Ishikawa (cell line): Measurements from ENCODE around the gene RAD54L.

Experiments
- CEBPB ChIP-seq: IDR thresholded peaks from 2 replicates; pipeline ENCODE4 v1.6.1; 2012
- CREB1 ChIP-seq: IDR thresholded peaks from 2 replicates; pipeline ENCODE4 v1.6.1; 2012; ENCODE audit warnings: low read depth
- EGR1 ChIP-seq: IDR thresholded peaks from 2 replicates; pipeline ENCODE4 v1.6.1; 2012
- EP300 ChIP-seq: IDR thresholded peaks from 2 replicates; pipeline ENCODE4 v1.6.1; 2012; ENCODE audit warnings: borderline replicate concordance
- FOXM1 ChIP-seq: IDR thresholded peaks from 2 replicates; pipeline ENCODE4 v1.6.1; 2012; ENCODE audit warnings: low read depth, borderline replicate concordance
- MAX ChIP-seq: IDR thresholded peaks from 2 replicates; pipeline ENCODE4 v1.6.1; 2012
- NFIC ChIP-seq: IDR thresholded peaks from 2 replicates; pipeline ENCODE4 v1.6.1; 2012
- RAD21 ChIP-seq: IDR thresholded peaks from 2 replicates; pipeline ENCODE4 v1.6.1; 2012; ENCODE audit warnings: low read depth
- REST ChIP-seq: IDR thresholded peaks from 2 replicates; pipeline ENCODE4 v1.6.1; 2012; ENCODE audit warnings: low read depth, mild to moderate bottlenecking
- TAF1 ChIP-seq: IDR thresholded peaks from 2 replicates; pipeline ENCODE4 v1.6.1; 2012; ENCODE audit warnings: low read depth, mild to moderate bottlenecking
- TCF12 ChIP-seq: IDR thresholded peaks from 2 replicates; pipeline ENCODE4 v1.6.1; 2012; ENCODE audit warnings: low read depth
- TEAD4 ChIP-seq: IDR thresholded peaks from 2 replicates; pipeline ENCODE4 v1.6.1; 2012
- USF1 ChIP-seq: IDR thresholded peaks from 2 replicates; pipeline ENCODE4 v1.6.1; 2012
- YY1 ChIP-seq: IDR thresholded peaks from 2 replicates; pipeline ENCODE4 v1.6.1; 2012; ENCODE audit warnings: low read depth
- ZBTB7A ChIP-seq: IDR thresholded peaks from 2 replicates; pipeline ENCODE4 v1.6.1; 2012; ENCODE audit warnings: low read depth

The RAD54L gene

GRCh38 chr1:46278807-46279206 lies 31.2 kb downstream of the RAD54L start:
- no peak for TF ChIP-seq REST

- no peak for TF ChIP-seq EP300
- no peak for TF ChIP-seq ZBTB7A
- TF ChIP-seq YY1: no peak
- no peak for TF ChIP-seq CEBPB
- no peak for TF ChIP-seq RAD21
These were observed 32.5 kb downstream of the RAD54L start for GRCh38 chr1:46280092-46280491.

- TF ChIP-seq NFIC: no peak
- TF ChIP-seq RAD21: no peak
- no peak for TF ChIP-seq TEAD4
- no peak for TF ChIP-seq CEBPB
- no peak for TF ChIP-seq FOXM1
- no peak for TF ChIP-seq ZBTB7A
- no peak for TF ChIP-seq YY1
- no peak for TF ChIP-seq USF1
- TF ChIP-seq CREB1: no peak
- no peak for TF ChIP-seq EGR1
- TF ChIP-seq EP300: no peak
- no peak for TF ChIP-seq TCF12
- no peak for TF ChIP-seq MAX
- no peak for TF ChIP-seq TAF1
These were observed 33.5 kb downstream of the RAD54L start for GRCh38 chr1:46281021-46281420.

- TF ChIP-seq FOXM1: no peak
- TF ChIP-seq TAF1: no peak
- no peak for TF ChIP-seq TCF12
- TF ChIP-seq NFIC: no peak
- TF ChIP-seq TEAD4: no peak
- TF ChIP-seq CEBPB: no peak
- TF ChIP-seq ZBTB7A: no peak
- TF ChIP-seq EGR1: no peak
- TF ChIP-seq USF1: no peak
- no peak for TF ChIP-seq REST
- TF ChIP-seq MAX: no peak
These were observed 36.5 kb downstream of the RAD54L start for GRCh38 chr1:46284058-46284457.

- TF ChIP-seq YY1 (no peak), EP300 (no peak), RAD21 (no peak)
These were observed 37.3 kb downstream of the RAD54L start for GRCh38 chr1:46284597-46285564.

GRCh38 chr1:46285730-46286477 lies 38.3 kb downstream of the RAD54L start:
- no peak for TF ChIP-seq EGR1
- no peak for TF ChIP-seq USF1
- no peak for TF ChIP-seq CREB1
- TF ChIP-seq TAF1: no peak
- no peak for TF ChIP-seq CEBPB
- no peak for TF ChIP-seq YY1
- no peak for TF ChIP-seq EP300
- no peak for TF ChIP-seq FOXM1
- TF ChIP-seq MAX: no peak
- TF ChIP-seq NFIC: no peak
- no peak for TF ChIP-seq TEAD4
- TF ChIP-seq RAD21: no peak
- no peak for TF ChIP-seq TCF12
- TF ChIP-seq REST: no peak
- TF ChIP-seq ZBTB7A: no peak
